CMK (cell line): ENCODE measurements around the gene ANXA2.
A peak's percentile ranks its signal among the peaks of the same experiment; 100 is the strongest.
"Not testable (repeated sequence)": the region's sequence is repeated elsewhere in the genome, so short reads cannot be mapped to it uniquely, and the experiment has no call there.

Experiments
- DNase-seq: peaks from one replicate; pipeline ENCODE4 v3.0.0-alpha.2; 2010; ENCODE audit warnings: low read depth

Gene ANXA2

DNA sequence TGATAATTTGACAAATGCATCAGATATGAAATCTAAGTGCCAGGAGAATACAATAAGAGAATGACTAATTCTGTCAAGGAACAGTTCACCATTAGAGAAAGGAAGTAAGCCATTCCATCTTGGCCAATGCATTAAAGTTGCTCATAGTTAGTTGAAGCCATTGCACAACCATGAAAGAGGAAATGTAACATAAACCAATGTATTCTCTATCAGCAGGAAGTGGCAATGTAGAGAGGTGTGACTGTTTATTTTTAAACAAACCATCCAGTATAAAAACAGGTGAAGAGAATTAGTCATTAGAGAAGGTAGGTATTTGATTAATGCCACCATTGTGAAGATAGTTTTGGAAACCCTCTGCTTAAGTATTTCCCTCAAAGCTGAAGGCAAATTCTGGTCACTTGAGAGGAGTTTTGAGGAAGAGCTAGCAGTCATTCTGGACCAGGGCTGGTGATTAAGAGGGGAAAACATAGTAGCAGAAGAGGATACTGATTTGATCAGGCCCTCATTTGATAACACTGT, 10.7 kb upstream of the ANXA2 start:
- no peak for DNase-seq

DNA sequence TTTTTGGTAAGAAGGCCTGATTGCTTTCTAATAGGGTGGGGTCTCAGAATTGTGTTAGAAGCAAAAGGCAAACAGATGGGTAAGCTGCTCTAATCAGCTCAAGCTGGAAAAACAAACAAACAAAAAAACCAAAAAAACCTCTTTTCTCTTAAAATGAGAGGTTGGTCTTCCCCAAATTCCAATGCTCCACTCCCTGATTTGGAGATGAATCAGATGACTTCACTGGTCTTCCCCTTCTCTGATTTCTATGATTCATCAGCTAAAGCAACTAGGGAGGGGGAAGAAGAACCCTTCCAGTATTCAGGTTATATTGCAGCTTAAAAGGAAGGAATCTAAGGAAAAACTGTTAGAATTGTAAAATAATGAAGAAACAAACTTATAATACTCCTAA, 9.6 kb upstream of the ANXA2 start:
- no peak for DNase-seq

DNA sequence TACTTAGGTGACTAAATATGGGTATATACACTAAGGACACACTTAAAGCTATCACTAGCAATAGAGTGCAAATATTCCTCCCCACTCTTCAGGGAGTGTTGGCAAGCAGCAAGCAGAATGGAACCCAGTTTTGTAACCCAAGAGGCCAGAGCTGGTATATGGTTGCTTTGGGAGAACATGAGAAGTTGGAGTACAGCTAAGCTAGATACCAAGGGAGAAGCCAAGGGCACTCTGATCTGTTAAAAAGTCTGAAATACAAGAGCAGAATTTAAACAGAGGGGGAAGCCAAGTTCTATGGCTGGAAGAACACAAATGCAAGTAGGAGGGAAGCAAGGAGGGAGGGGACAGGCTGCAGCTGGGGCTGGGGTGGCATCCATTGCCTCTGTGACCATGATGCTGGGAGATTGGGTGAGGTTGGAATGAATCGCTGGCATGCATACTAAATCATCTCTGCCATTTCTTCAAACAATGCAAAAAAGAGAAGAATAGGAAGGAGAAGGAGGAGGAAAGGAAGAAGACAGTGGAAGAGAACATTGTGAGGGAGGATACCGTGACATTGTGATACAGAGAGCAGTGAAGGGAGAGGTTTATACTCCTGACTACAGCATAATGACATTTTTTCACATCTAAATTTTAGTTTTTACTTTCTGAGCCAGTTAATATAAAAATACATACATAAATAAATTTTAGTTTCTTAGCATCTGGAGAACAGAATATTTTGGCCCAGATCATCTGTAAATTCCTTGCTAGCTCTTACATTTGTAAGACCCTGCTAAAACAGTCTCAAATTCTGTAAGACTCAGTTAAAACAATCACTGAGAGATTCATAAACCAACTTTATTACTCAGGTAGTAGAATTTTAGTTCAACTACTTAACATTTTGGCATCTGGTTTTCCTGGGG, 9.0 kb upstream of the ANXA2 start:
- DNase-seq, result no peak

DNA sequence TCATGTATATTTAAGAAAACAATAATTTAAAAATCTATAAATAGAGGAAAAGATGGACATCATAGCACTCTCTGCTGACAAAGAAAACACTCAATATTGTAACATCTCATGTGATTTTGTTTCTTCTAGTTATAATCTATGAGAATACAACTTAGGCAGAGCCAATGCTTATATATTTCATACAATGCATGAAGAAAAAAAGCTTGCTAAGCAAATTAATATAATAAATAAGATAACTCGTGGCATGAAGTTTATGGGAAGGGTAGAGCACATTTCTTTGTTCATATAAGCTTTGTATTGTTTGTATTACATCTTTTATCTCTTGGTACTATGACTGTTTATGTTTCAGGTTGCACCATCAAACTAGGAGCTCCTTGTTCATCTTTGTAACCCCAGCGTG, 7.6 kb upstream of the ANXA2 start:
- DNase-seq, result no peak

DNA sequence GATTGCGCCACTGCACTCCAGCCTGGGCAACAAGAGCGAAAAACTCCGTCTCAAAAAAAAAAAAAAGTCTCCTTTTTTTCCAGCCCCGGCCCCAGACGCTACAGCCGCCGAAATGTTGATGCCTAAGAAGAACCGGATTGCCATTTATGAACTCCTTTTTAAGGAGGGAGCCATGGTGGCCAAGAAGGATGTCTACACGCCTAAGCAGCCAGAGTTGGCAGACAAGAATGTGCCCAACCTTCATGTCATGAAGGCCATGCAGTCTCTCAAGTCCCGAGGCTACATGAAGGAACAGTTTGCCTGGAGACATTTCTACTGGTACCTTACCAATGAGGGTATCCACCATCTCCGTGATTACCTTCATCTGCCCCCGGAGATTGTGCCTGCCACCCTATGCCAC, 6.6 kb upstream of the ANXA2 start:
- not testable (repeated sequence) for DNase-seq

DNA sequence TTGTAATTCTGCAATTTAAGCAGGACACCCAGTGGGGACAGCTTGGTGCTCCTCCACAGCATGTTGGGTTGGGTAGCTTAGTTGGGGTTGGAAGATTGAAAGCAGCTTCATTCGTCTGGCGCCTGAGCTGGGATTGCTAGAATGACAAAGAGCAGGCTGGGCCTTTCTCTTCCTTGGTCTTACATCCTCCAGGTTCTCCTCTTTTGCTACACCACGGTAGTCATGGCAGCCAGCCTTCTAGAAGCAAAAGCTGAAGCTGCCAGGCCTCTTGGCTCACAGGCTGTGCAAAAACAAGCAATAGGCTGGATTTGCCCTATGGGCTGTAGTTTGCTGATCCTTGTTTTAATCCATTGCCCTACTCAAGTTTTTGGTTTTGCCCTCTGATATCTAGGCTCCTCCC, 3.2 kb upstream of the ANXA2 start:
- DNase-seq, result no peak

DNA sequence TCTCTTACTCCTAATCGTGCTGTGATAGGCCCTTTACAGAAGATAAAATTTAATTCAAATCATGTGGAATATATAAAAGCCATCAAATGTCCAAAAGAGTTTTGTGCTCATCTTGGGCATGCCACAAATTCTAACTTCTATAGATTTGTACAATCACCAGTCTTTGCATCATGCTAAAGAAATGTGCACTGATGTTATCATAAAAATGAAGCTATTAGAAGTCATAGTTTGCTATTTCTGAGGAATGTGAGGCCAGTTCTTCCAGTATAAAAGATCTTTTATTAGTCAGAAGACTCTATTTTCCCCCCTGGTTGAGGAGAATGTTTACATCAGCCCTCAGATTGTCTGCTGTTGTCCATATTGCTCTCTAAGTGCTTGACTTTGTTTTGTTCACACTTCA, 2.1 kb upstream of the ANXA2 start:
- no peak for DNase-seq

DNA sequence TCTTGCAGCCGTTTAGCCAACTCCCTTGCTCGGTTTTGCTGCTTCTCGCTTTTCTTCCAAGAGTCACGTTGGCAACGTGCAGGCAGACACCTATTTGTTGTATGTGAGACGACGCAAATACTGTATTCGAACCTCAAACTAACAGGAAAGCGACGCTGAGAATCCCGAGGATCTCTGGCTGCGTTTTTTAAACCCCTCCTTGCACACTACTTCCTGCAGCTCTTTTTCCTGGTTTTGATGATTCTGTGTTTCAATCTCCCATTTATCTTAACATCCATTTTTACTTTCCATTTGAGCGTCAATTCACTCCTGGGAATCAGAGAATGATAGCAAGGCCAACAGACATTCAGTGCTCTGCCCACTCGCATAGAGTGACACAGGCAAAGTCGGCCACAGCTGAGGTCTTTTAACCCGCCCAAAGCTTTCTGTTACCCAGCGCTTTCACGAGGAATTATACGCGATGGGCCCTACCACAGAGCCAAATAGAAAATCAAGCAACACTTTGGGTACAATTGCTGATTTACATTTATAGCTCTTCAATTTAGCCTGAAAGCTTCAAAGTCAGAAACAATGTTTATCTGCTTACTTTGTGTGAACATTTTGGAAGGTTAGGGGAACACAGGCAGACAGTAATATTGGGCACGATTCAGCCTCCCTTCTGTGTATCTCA, 1.6 kb upstream of the ANXA2 start:
- no peak for DNase-seq

DNA sequence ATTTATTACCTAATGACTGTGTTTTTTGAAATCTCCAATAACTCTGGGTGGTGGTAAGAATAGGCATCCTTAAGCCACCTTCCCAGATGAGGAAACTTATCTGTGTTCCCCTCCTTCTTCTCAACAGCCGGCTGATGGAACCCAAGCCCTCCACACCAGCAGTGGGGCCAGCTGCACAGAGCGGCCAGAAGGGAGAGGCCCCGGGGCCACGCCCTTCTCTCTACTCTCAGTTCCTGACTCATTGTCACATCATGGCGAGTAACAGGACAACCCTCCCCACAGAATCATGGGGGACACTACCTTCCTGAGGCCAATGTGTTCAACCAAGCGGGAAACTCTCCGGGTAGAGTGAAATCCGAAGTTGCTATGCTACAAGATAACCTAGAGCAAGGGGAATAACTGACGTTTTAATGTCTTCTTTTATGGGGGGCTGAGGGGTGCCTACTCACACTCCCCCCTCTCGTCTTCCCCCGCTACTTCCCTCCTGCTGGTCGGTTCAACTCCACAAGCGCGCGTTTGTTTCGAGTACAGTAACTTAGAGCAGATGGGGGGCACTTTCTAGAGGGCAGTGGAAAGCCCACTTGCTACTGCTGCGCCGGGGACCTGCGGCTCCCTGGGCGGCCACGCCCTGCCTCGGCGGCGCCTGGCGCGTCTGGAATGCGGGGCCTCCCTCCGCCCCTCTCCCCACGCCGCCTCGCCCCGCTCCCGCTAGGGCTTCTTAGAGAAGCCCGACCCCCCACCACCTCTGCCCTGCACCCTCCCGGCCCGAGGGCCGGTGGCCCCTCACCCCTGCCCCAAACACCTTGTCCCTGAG, 621 bp downstream of the ANXA2 start:
- peak; percentile 15 for DNase-seq

DNA sequence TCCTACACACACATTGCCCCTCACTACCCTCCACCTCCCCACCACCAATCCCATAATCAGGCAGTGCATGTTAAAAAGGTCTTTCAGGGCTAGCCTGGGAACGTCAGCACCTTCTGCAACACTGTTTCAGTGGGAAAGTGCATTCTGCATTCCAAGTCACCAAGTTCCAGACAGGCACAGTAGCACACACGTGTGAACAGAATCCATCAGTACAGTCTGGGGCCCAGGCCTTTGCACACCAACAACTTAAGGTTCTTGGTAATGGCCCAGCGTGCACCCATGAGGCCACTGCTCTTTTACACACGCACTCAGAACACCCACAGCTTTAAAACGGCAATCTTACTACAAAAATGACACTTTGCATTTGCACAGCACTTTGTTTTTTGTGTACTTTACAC, 1.2 kb downstream of the ANXA2 start:
- no peak for DNase-seq

DNA sequence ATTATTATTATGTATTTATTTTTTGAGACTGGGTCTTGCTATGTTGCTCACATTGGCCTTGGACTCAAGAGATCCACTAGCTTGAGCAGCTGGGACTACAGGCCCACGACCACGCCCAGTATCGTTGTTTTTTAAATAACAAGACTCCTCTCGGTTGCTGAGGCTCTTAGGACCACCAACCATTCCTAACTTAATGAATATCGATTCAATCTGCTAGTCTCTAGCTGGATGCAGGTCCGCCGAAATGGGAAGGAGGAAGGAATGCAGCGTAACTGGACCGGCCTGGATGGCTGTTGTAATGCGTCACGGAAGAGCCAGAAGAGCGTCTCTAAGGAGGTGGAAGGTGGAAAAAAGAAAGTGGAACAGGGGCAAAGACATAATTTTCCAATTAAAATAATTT, 1.7 kb downstream of the ANXA2 start:
- DNase-seq, result no peak

DNA sequence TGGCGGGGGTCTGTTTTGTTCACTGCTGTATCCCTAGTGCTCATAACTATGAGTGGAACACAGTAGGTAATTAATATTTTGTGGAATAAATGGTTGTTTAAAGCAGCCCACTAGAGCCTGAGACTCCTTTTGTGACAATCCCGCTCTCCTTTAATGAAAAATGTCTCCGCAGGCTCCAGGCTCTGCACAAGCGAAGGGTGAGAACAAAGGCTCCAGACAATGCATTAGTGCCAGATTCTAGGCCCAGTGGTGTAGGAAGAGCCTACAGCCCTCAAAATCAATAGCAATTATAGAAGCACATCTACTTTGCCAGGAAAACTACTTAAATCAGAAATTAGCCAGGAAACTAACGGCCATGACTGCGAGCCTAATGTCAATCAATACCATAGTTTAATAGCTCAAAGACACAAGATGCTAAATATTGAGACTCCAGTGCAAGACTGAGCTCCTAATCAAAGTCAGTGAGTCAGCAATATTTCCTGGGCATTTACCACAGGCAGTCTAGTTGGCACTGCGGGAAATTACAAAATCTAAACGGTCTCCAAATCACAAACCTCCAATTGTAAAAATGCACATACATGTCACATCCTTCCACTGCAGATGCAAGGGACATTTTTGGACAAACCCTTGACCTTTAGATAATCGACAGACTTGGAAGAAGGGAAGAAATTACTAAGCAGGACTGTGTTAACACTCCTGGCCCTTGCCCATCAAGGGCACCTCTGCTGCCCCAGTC, 2.3 kb downstream of the ANXA2 start:
- DNase-seq, result no peak

DNA sequence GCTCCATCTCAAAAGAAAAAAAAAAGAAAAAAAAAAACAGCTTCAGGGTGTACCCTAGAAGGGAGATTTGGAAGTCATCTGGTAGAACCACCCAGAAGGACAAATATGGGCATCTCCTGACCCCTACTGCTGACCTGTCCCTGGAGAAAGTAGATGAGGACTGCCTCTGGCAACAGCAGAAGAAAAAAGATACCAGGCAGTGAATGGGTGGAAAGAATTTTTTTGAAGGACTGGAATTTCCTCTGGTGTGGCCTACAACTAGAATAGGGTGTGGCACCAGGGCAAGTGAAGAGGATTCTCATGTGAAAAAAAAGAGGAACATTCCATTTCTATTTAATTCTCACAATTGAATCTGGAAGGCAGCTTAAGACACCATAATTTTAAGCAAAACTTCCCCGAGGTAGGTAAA, 3.1 kb downstream of the ANXA2 start:
- no peak for DNase-seq

DNA sequence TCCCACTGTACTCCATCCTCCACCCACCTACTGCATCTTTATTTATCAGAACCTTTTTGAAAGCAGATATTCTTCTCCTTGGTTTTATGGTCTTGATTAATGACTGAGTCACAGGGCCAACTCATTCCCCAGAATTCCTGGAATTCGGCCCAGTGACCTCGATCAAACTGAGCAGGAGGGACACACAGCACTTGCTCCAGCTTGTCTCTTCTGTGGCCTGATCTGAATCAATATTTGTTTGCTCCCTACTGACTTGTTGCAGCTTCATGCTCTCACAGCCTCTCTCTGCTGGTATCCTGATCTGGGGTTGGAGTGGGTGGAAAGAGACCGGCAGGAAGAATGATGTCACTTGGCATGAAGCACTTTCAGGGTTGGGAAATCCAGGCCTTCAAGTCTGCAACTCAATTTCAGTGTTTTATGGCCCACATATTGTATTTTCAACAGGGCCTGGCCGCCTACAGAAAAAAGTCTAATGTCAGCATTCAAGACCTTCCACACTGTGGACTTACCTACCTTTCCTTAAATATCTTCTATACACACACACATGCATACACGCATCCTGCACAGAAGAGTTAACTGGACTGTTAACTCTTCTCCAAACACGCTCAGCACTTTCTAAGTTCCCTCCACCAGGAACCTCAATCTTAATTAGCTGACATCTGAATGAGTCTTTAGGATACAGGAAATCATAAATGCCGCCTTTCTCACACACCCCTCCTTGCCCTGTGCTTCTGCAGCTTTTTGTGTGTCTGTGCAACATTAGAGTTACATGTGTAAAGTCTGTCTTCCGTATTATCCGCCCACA, 4.6 kb downstream of the ANXA2 start:
- no peak for DNase-seq

DNA sequence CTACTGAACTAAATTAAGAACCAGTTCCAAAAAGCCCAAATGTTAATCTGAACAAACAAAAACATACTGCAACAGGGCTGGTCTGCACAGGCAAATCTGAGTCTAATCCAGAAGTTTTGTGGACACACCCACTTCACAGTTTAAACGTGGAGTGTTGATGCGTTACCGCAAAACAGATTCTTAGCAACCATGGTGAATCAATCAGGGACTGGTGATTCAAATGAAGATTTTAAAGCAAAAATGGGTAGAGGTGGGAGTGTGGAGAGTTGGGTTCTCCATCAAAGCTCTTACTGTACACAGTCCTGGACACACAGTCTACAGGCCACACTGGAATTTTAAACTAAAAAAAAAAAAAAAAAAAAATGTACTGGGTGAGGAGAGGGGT, 5.2 kb downstream of the ANXA2 start:
- no peak for DNase-seq

DNA sequence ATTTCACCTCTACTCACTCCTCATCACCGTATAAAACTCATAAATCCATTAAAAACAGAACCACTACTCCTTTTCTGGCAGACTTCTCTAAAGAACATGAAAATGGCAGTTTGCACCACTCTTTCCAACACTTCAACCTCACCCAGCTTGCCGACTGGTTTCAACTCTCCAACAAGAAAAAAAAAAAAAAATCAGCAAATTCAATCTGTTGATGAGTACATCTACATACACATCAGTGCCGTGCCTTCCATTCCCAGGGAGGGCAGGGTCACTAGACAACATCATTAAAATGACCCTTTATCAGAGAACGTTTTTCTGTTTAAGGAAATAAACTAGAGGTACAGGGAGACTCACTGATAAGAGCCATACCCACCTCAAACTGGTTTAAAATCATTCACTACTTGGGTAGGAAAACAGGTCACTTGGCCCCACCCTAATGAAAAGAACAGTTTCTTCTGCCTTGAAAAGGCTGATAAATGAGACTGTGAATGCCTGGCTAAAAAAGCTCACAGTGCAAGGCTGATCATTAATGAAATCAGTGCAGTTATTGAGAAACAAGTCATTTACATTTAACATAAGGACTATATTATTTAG, 6.0 kb downstream of the ANXA2 start:
- DNase-seq, result no peak

DNA sequence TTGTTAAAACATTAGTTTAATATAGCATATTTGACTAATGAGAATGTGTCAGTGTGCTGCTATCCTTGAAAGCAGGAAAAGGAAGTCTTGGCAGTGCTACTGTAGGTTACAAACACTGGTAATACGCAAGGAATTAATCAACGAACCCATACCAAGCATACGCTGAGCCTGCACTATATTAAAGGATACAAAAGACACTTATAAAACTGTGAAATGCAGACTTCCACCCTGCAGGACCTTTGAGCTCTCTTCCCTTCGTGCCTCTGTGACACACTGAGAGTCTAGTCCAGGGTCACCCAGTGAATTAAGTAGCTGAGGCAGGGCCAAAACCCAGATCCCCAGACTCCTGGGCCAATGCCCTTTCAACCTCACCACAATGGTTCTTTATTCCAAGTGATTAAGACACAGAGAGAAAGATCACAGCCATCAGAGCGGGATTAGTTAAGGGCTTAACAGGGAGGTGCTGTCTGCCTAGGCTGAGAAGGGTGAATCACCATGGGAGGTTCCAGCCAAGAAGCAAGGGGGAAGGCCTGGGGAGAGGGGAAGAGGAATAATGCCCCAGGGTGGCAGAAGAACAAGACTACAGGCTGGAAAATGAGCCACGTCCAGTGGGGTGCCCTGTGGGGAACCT, 6.8 kb downstream of the ANXA2 start:
- DNase-seq, result no peak

DNA sequence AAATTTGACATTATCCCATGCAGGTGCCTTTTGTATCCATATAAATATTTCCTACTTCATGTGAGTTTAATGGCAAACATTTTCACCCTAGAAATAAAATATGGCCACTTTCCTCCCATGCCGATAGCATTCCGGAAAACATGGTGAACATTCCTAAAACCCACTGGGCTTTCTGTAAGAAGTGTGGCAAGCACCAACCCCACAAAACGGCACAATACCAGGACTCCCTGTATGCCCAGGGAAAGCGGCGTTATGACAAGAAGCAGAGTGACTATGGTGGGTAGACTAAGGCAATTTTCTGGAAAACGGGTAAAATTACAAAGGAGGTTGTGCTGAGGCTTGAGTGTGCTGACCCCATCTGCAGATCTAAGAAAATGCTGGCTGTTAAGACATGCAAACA, 7.6 kb downstream of the ANXA2 start:
- DNase-seq, result no peak

DNA sequence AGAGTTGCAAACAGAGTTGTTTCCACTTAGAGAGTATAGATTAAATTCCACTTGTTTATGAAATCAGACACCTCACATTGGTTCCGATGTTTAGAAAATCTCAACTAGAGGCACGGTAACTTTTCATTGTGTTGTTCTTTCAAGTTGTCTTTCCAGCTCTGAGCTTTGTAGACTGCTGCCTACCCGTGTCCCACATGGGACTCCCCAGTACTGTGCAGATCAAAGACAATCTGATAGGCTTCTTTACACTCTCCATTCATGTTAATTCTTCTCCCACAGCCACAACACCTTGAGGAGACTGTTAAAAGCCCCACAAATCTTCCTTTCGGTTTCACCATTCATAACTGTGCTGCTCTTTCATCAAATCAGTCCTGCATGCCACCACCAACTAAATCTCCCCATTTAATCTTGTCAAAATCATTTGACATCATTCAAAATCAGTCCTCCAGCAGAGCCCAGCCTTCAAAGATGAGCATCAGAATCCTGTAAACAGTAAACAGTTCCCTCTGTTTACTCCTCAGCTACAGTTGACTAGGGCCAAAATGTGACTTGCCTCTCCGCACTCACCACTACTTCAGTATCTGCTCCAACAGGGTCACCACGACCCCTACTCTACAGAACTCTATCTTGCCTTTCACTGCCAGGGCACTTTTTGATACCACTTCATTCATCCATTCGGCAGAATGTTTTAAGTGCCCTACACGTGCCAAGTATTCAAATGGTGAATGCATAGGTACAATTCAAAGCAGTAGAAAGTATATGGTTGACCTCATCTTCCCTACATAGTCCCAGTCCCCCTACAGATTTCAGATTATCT, 8.3 kb downstream of the ANXA2 start:
- no peak for DNase-seq
